Activated B cell treated with CpG ODN at 0.5 μM for 24 hours (primary cell): ENCODE measurements around the gene PACRG. TPM values are rescaled to one million over a fixed set of nuclear protein-coding genes. Genes with fewer than 3 reads are reported as not detected.

ENCODE experiments used
- ATAC-seq: fragments of 200-7000 bp; cut with Tn5 transposase; one replicate; pipeline ENCODE4 v1.10.0; 2021; ENCODE audit warnings: low read depth, mild to moderate bottlenecking, moderate library complexity
- CTCF ChIA-PET: fragments of 350-600 bp; sonication (Branson Sonifier 250); formaldehyde crosslinking; loops from one replicate; lab custom pipeline; 2021; ENCODE audit warnings: antibody characterized with exemption; lab: Charles Lee
- POLR2A ChIA-PET: fragments of 350-600 bp; sonication (Branson Sonifier 250); formaldehyde crosslinking; loops from one replicate; lab custom pipeline; 2021; ENCODE audit warnings: antibody characterized with exemption; lab: Charles Lee
- DNase-seq: peaks from one replicate; pipeline ENCODE4 v3.0.0; 2022
- H3K27ac Mint-ChIP-seq: one replicate; pipeline ENCODE4 v1.8.0; 2020; ENCODE audit warnings: mixed read lengths
- H3K27me3 Mint-ChIP-seq: one replicate; pipeline ENCODE4 v1.8.0; 2021; ENCODE audit warnings: mixed read lengths
- H3K36me3 Mint-ChIP-seq: one replicate; pipeline ENCODE4 v1.8.0; 2021; ENCODE audit warnings: low read depth, mixed read lengths
- H3K4me1 Mint-ChIP-seq: one replicate; pipeline ENCODE4 v1.8.0; 2021; ENCODE audit warnings: mixed read lengths
- H3K4me3 Mint-ChIP-seq: one replicate; pipeline ENCODE4 v1.8.0; 2020; ENCODE audit warnings: mild to moderate bottlenecking, mixed read lengths
- H3K9me3 Mint-ChIP-seq: one replicate; pipeline ENCODE4 v1.8.0; 2020; ENCODE audit warnings: mixed read lengths
- intact Hi-C: fragments of 100-400 bp; cut with micrococcal nuclease; formaldehyde crosslinking; loops from one replicate; pipeline ENCODE4 v1.15.1; 2024
- total RNA-seq: library from RNA; stranded (reverse); gene quantifications from 2 replicates; pipeline ENCODE4 v1.2.3, GENCODE V29; 2022
- TF ChIP-seq, protein P1 (sequence below): fragments of 200-600 bp; IDR thresholded peaks from one replicate; pipeline ENCODE4 v1.8.0; 2022; ENCODE audit warnings: antibody characterized with exemption, mild to moderate bottlenecking

Gene PACRG
- total RNA-seq, 1 donor from 2014 or later = not detected

DNA sequence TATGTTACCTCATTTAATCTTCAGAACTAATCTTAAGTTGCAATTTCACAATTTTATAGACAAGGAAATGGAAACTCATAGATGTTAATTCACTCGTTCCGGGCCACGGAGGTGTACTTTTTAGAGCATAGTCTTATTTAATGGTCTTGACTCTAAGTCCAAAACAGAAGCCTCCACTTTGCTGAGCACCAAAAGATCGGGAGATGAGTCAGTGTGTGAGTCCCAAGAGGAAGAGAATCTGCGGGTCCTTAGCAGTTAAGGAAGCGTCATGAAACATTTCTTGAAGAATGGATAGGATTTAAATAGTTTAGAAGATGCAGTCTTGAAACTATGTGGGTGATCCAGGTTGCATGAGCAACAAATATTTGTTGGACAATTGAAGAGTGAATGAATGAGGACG lies 454.9 kb downstream of the PACRG start:
- Mint-ChIP-seq H3K27me3 (peaks cover 2% of the 10 kb centered on the region), H3K4me1 (no peaks in the 10 kb centered on the region), H3K9me3 (no peaks in the 10 kb centered on the region), H3K27ac (no peak overlapping the region), H3K36me3 (no peaks in the 10 kb centered on the region), H3K4me3 (no peak overlapping the region)
- DNase-seq = no peak
- ChIA-PET CTCF (no interaction called here), POLR2A (no interaction called here)
- TF ChIP-seq, protein P1, sequence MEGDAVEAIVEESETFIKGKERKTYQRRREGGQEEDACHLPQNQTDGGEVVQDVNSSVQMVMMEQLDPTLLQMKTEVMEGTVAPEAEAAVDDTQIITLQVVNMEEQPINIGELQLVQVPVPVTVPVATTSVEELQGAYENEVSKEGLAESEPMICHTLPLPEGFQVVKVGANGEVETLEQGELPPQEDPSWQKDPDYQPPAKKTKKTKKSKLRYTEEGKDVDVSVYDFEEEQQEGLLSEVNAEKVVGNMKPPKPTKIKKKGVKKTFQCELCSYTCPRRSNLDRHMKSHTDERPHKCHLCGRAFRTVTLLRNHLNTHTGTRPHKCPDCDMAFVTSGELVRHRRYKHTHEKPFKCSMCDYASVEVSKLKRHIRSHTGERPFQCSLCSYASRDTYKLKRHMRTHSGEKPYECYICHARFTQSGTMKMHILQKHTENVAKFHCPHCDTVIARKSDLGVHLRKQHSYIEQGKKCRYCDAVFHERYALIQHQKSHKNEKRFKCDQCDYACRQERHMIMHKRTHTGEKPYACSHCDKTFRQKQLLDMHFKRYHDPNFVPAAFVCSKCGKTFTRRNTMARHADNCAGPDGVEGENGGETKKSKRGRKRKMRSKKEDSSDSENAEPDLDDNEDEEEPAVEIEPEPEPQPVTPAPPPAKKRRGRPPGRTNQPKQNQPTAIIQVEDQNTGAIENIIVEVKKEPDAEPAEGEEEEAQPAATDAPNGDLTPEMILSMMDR = no peak
- intact Hi-C loops = loop anchor here (5.0 kb wide), 1 partner anchor 235 kb away; no protein-coding TSS in a partner anchor
- ATAC-seq = no peak

DNA sequence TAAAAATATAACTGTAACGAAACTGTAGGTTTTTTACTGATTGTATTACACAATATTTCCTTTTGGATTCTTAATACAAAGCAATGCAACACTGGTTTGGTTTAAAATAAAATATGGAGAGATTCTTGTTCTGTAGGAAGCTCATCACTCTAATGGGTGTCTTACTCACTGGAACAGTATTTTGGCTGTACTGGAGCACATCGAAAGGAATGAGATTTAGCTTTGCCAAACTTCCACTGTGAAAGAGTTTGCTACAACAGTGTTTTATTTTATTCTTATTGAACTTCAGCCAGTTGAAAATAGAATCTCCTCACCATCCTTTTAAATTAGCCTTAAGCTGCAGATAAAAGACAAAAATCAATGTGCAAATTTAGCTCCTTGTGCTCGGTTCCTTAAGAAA lies 456.0 kb downstream of the PACRG start:
- TF ChIP-seq, protein P1 = no peak

DNA sequence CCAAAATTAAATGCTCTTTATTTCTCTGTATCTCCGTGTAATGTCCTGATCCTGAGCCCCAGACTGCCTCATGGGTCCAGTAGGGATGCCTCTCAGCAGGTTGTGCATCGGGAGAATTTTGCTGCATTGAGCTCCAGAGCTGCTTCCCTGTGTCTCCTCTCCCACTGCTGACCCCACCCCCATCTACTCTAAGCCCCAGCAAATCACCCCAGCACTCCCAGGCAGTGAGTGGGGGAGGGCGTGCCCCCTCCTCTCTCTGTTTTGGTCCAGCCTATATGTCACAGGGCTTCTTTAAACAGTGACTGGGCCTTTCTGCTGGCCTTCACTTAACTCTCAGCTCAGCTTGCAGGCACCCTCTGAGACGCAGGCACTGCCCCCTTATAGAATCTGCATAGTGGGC lies 458.0 kb downstream of the PACRG start:
- POLR2A ChIA-PET = no interaction called here
- Mint-ChIP-seq H3K4me1 (no peaks in the 10 kb centered on the region), H3K27me3 (peaks cover 2% of the 10 kb centered on the region)

More for the DNA sequence above, 456.0 kb downstream of the PACRG start:
- Mint-ChIP-seq H3K4me3 (no peak overlapping the region), H3K36me3 (no peaks in the 10 kb centered on the region), H3K27me3 (peaks cover 2% of the 10 kb centered on the region), H3K27ac (no peak overlapping the region), H3K9me3 (no peaks in the 10 kb centered on the region), H3K4me1 (no peaks in the 10 kb centered on the region)
- POLR2A ChIA-PET = no interaction called here
- no peak for DNase-seq
- intact Hi-C loops = loop anchor here (5.0 kb wide), 1 partner anchor 233 kb away; no protein-coding TSS in a partner anchor
- no peak for ATAC-seq
- CTCF ChIA-PET = interaction anchor here (0.6 to 1.2 kb wide), 2 partner anchors 773 to 1642 kb away, joined by 3 read pairs; no protein-coding TSS in a partner anchor

DNA sequence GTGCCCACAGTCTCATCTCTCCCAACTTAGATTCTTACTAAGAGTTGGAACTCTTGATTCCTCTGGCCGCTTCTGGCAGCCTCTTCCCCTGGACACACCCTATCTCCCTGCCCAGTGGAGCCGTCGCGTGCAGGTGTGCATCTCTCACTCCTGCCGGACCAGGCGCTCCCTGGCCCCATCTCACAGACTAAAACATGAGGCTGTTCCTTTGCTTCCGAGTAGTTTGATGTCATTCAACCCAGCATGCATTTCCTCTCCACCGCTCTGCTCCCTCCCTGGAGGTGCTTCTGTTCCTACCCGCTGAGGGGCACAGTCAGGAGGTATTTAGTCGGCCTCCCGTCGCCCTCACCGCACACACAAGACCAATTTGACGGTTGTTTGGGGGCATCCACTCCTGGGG lies 458.8 kb downstream of the PACRG start:
- DNase-seq (no peak), ATAC-seq (no peak)
- CTCF ChIA-PET = no interaction called here
- Mint-ChIP-seq H3K27me3 (peaks cover 2% of the 10 kb centered on the region), H3K36me3 (no peaks in the 10 kb centered on the region), H3K4me3 (no peak overlapping the region), H3K27ac (no peak overlapping the region), H3K4me1 (no peaks in the 10 kb centered on the region), H3K9me3 (no peaks in the 10 kb centered on the region)
- TF ChIP-seq, protein P1 = no peak
- intact Hi-C loops = no loop called here
- POLR2A ChIA-PET = no interaction called here

More for the DNA sequence above, 458.0 kb downstream of the PACRG start:
- Mint-ChIP-seq H3K9me3 (no peaks in the 10 kb centered on the region), H3K36me3 (no peaks in the 10 kb centered on the region), H3K4me3 (no peak overlapping the region), H3K27ac (no peak overlapping the region)
- intact Hi-C loops = no loop called here
- no peak for DNase-seq
- ATAC-seq = no peak
- TF ChIP-seq, protein P1 = no peak
- CTCF ChIA-PET = no interaction called here

DNA sequence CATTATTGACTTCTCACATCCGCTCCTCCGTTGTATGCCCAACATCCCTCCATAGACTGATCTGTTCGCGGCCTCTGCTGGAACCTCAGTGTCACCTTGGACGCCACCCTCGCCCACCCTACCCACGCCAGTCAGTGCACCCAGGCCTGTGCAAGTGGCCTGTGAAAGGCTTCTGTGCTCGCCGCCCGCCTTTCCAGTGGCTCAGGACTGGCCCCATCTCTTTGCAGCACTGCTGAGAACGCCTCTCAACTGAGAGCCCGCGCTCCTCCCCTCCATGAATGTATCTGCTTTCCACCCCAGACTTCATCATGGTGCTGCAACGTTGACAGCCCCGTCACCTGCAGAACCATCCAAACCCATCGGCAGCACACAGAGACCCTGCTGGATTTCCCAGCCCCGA lies 459.4 kb downstream of the PACRG start:
- POLR2A ChIA-PET = no interaction called here
- H3K27ac Mint-ChIP-seq = no peak overlapping the region
- H3K27me3 Mint-ChIP-seq = peaks cover 5% of the 10 kb centered on the region

More for the DNA sequence above, 459.4 kb downstream of the PACRG start:
- no peaks in the 10 kb centered on the region for H3K9me3 Mint-ChIP-seq
- CTCF ChIA-PET = no interaction called here
- ATAC-seq (no peak), DNase-seq (no peak)
- H3K4me1 Mint-ChIP-seq = no peaks in the 10 kb centered on the region
- no peaks in the 10 kb centered on the region for H3K36me3 Mint-ChIP-seq
- intact Hi-C loops = no loop called here
- TF ChIP-seq, protein P1 = no peak
- no peak overlapping the region for H3K4me3 Mint-ChIP-seq
